Mesendoderm (in vitro differentiated cells): ENCODE data around the gene TRIM50.
"Not testable (repeated sequence)": the region's sequence is repeated elsewhere in the genome, so short reads cannot be mapped to it uniquely, and the experiment has no call there.

Experiments used
- DNase-seq: peaks from one replicate; pipeline ENCODE4 v3.0.0; 2013
- H2AK5ac ChIP-seq: 2 replicates; pipeline ENCODE4 v1.6.1; 2013; ENCODE audit warnings: low read length, inconsistent platforms
- H2BK120ac ChIP-seq: 2 replicates; pipeline ENCODE4 v1.6.1; 2013; ENCODE audit warnings: low read depth, mild to moderate bottlenecking, low read length, moderate library complexity, mixed read lengths
- H2BK15ac ChIP-seq: replicated peaks from 2 replicates; pipeline ENCODE4 v1.6.1; 2013; ENCODE audit warnings: low read depth, mild to moderate bottlenecking, moderate library complexity
- H2BK5ac ChIP-seq: 2 replicates; pipeline ENCODE4 v1.6.1; 2013; ENCODE audit warnings: low read length, inconsistent platforms
- H3K18ac ChIP-seq: 2 replicates; pipeline ENCODE4 v1.6.1; 2013; ENCODE audit warnings: mild to moderate bottlenecking, low read length, mixed read lengths
- H3K23ac ChIP-seq: one replicate; pipeline ENCODE4 v1.6.1; 2013; ENCODE audit warnings: low read length
- H3K27ac ChIP-seq: 2 replicates; pipeline ENCODE4 v1.5.1; 2013; ENCODE audit warnings: low read depth, mild to moderate bottlenecking, inconsistent platforms, low read length, moderate library complexity
- H3K27me3 ChIP-seq: 2 replicates; pipeline ENCODE4 v1.6.1; 2013; ENCODE audit warnings: low read length, control low read depth, mild to moderate bottlenecking, inconsistent platforms; ENCODE audit not compliant: insufficient read depth, poor library complexity
- H3K36me3 ChIP-seq: 2 replicates; pipeline ENCODE4 v1.6.1; 2013; ENCODE audit warnings: low read length, inconsistent platforms; ENCODE audit not compliant: control insufficient read depth, insufficient read depth
- H3K4ac ChIP-seq: one replicate; pipeline ENCODE4 v1.6.1; 2013; ENCODE audit warnings: low read depth, mild to moderate bottlenecking, low read length, moderate library complexity
- H3K4me1 ChIP-seq: 2 replicates; pipeline ENCODE4 v1.6.1; 2013; ENCODE audit warnings: low read depth, low read length, inconsistent platforms; ENCODE audit not compliant: control insufficient read depth
- H3K4me2 ChIP-seq: 2 replicates; pipeline ENCODE4 v1.6.1; 2013; ENCODE audit warnings: low read length
- H3K4me3 ChIP-seq: 2 replicates; pipeline ENCODE4 v1.5.1; 2013; ENCODE audit warnings: mild to moderate bottlenecking, low read length
- H3K56ac ChIP-seq: one replicate; pipeline ENCODE4 v1.6.1; 2013; ENCODE audit warnings: low read length
- H3K79me1 ChIP-seq: 2 replicates; pipeline ENCODE4 v1.6.1; 2013; ENCODE audit warnings: low read length, inconsistent platforms
- H3K79me2 ChIP-seq: 2 replicates; pipeline ENCODE4 v1.6.1; 2013; ENCODE audit warnings: mild to moderate bottlenecking, low read length; ENCODE audit not compliant: control insufficient read depth, insufficient read depth
- H3K9ac ChIP-seq: 2 replicates; pipeline ENCODE4 v1.6.1; 2013; ENCODE audit warnings: low read length, inconsistent platforms
- H4K5ac ChIP-seq: one replicate; pipeline ENCODE4 v1.6.1; 2013; ENCODE audit warnings: low read length
- H4K8ac ChIP-seq: one replicate; pipeline ENCODE4 v1.6.1; 2013; ENCODE audit warnings: low read depth, mild to moderate bottlenecking, control low read depth, low read length, moderate library complexity
- WGBS: extraction: QIAGEN DNeasy Blood & Tissue Kit; methylation state at CpG from one replicate; pipeline ENCODE4 v1.1.7; 2013; ENCODE audit warnings: low lambda C conversion rate, missing lambda C conversion rate; ENCODE audit not compliant: insufficient coverage; ENCODE audit errors: extremely low coverage; 5-methylcytosine and 5-hydroxymethylcytosine counted together

The TRIM50 gene

DNA sequence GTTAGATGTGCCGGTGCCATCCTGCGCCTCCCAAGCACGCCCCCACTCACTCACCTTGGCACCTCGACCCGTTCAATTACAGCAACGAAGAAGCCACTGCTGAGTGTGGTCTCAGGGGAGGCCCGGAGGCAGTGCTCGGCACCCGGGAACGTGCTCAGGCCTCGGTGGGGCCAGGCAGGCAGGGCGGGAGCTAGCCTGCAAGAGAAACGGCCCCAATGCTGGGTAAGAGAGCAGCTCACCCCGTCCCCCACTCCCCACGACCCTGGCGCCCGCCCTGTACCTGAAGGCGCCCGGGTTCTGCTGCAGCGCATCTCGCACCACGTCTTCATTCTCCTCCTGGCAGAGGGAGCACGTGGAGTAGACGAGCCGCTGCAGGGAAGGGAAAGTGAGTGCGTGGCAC lies 24.3 kb downstream of the TRIM50 start:
- Histone ChIP-seq H3K79me2 (peaks cover 16% of the 10 kb centered on the region), H2AK5ac (no peak overlapping the region), H4K8ac (no peak overlapping the region), H2BK120ac (no peak overlapping the region), H3K18ac (no peak overlapping the region), H2BK5ac (no peak overlapping the region), H3K4me2 (no peak overlapping the region), H3K27me3 (no peaks in the 10 kb centered on the region), H3K9ac (no peak overlapping the region), H3K27ac (no peak overlapping the region), H4K5ac (no peak overlapping the region), H3K4me3 (no peak overlapping the region), H2BK15ac (no peak overlapping the region), H3K36me3 (peaks cover 2% of the 10 kb centered on the region), H3K4me1 (no peaks in the 10 kb centered on the region), H3K23ac (no peak overlapping the region), H3K4ac (no peak overlapping the region), H3K56ac (no peak overlapping the region), H3K79me1 (peaks cover 8% of the 10 kb centered on the region)
- WGBS = no CpG with 5 or more reads among the region's 26 CpGs
- DNase-seq = no peak

DNA sequence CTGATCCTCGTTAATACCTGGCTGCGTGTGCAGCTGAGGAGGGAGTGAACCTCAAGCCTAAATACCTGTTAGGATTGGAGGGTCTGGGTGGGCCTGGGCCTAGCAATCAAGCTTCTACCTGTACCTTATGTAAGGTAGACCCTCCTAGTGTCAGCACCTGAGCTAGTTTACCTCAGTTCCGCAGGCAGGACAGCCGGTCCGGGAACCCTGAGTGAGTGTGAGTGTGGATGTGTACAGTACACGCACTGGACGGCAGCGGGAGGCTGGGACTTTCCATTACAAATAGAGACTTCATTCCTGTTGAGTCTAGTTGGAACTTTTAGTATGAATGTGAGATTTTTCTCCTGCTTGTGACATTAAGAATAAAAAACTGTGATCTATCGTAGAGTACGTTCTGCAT lies 25.0 kb downstream of the TRIM50 start:
- not testable (repeated sequence) for H3K79me1 ChIP-seq, H3K23ac ChIP-seq, H2BK120ac ChIP-seq, H3K9ac ChIP-seq, H3K36me3 ChIP-seq, DNase-seq, H2BK5ac ChIP-seq, H3K4me2 ChIP-seq, H3K18ac ChIP-seq, H3K27me3 ChIP-seq, H2BK15ac ChIP-seq, H4K5ac ChIP-seq, H2AK5ac ChIP-seq, H3K27ac ChIP-seq, H4K8ac ChIP-seq, H3K4me1 ChIP-seq, H3K4me3 ChIP-seq, H3K56ac ChIP-seq, H3K4ac ChIP-seq
- H3K79me2 ChIP-seq = peaks cover 11% of the 10 kb centered on the region
- WGBS = no CpG with 5 or more reads among the region's 10 CpGs

DNA sequence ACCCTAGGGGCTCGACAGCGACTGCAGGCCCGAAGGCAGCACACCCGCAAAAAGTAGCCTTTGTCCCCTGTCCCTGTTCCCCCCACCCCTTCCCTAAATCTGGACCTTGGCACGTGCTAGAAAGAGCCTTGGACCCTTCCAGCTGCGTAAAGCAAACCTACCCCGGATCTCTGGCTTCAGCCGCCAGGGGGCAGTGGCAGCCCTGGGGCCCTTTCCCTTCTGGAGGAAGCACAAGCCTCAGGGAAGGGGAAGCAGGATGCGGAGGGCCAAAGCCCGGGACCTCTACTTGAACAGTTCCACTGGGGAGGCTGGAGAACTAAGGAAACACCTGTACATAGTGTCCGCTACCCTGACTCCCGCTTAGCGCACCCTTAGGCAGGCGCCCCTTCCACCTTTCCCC lies 26.8 kb downstream of the TRIM50 start:
- H4K5ac ChIP-seq, H2BK120ac ChIP-seq, H3K23ac ChIP-seq, H2BK5ac ChIP-seq, H3K4me1 ChIP-seq, H3K36me3 ChIP-seq, H3K9ac ChIP-seq, H3K4me3 ChIP-seq, H3K4ac ChIP-seq, H4K8ac ChIP-seq, H3K79me2 ChIP-seq, H3K27ac ChIP-seq, H3K4me2 ChIP-seq, H2BK15ac ChIP-seq, H3K79me1 ChIP-seq, H3K56ac ChIP-seq, H3K18ac ChIP-seq, H2AK5ac ChIP-seq, DNase-seq, H3K27me3 ChIP-seq: not testable (repeated sequence)
- no CpG with 5 or more reads among the region's 14 CpGs for WGBS

DNA sequence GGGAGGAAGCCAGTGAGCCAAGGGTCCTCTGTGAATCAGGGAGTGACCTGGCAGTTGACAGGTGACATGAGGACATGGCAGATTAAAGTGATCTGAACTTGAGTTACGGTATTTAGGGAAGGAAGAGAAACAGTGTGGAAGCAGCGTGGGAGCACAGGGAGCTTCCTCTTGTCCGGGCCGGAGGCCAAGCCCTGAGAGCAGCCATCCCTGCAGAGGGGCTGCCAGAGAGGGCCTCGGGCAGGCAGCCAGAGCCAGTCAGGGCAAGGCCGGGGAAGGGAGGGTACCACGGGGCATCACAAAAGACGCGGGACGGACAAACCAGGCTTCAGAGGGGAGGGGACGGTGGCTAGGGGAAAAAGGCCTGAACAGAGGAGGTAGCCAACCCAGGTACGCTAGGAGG lies 28.1 kb downstream of the TRIM50 start:
- not testable (repeated sequence) for H3K4me2 ChIP-seq, H4K8ac ChIP-seq, H3K27me3 ChIP-seq, H3K4me3 ChIP-seq, H3K27ac ChIP-seq, H3K4me1 ChIP-seq, H3K23ac ChIP-seq, DNase-seq, H3K18ac ChIP-seq, H3K4ac ChIP-seq, H3K79me2 ChIP-seq, H2BK120ac ChIP-seq, H3K36me3 ChIP-seq, H4K5ac ChIP-seq, H3K56ac ChIP-seq, H3K9ac ChIP-seq, H2BK5ac ChIP-seq, H2BK15ac ChIP-seq, H3K79me1 ChIP-seq, H2AK5ac ChIP-seq
- WGBS = no CpG with 5 or more reads among the region's 12 CpGs

DNA sequence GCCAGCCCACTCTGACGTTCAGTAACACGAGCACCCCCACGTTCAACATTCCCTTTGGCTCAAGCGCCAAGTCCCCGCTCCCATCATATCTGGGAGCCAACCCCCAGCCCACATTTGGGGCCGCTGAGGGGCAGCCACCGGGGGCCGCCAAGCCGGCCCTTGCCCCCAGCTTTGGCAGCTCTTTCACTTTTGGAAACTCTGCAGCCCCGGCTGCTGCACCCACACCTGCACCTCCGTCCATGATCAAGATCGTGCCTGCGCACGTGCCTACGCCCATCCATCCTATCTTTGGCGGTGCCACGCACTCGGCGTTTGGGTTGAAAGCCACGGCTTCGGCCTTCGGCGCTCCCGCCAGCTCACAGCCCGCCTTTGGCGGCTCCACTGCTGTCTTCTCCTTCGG lies 30.2 kb downstream of the TRIM50 start:
- H3K9ac ChIP-seq, H3K4me1 ChIP-seq, H3K27ac ChIP-seq, H3K4ac ChIP-seq, H2BK15ac ChIP-seq, H2BK5ac ChIP-seq, H2BK120ac ChIP-seq, H3K79me1 ChIP-seq, H3K27me3 ChIP-seq, H3K56ac ChIP-seq, H4K8ac ChIP-seq, H3K4me3 ChIP-seq, H3K36me3 ChIP-seq, H3K23ac ChIP-seq, H3K4me2 ChIP-seq, H3K79me2 ChIP-seq, DNase-seq, H4K5ac ChIP-seq, H3K18ac ChIP-seq, H2AK5ac ChIP-seq: not testable (repeated sequence)
- WGBS = no CpG with 5 or more reads among the region's 27 CpGs

DNA sequence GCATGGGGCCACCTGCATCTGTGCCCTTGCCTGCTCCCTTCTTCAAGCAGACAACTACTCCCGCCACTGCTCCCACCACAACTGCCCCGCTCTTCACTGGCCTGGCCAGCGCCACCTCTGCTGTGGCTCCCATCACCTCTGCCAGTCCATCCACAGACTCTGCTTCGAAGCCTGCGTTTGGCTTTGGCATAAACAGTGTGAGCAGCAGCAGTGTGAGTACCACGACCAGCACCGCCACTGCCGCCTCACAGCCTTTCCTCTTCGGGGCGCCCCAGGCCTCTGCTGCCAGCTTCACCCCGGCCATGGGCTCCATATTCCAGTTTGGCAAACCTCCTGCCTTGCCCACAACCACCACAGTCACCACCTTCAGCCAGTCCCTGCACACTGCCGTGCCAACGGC lies 30.6 kb downstream of the TRIM50 start:
- not testable (repeated sequence) for H4K5ac ChIP-seq, H3K27ac ChIP-seq, H3K23ac ChIP-seq

More for the DNA sequence above, 30.6 kb downstream of the TRIM50 start:
- H3K4ac ChIP-seq, H3K56ac ChIP-seq, H2BK5ac ChIP-seq, H3K4me1 ChIP-seq, H4K8ac ChIP-seq, H3K79me2 ChIP-seq, H3K9ac ChIP-seq, H3K4me3 ChIP-seq, H2AK5ac ChIP-seq, H2BK15ac ChIP-seq, H3K18ac ChIP-seq, H3K27me3 ChIP-seq, DNase-seq, H3K79me1 ChIP-seq, H2BK120ac ChIP-seq, H3K4me2 ChIP-seq, H3K36me3 ChIP-seq: not testable (repeated sequence)
- whole genome bisulfite sequencing = no CpG with 5 or more reads among the region's 13 CpGs
